Stimulated activated CD8-positive, alpha-beta memory T cell treated with anti-CD3 and anti-CD28 coated beads, Interleukin-2, amount 100 ng/mL, for 1 hour (primary cell): ENCODE results near the gene CHTF18.
A peak's percentile ranks its signal among the peaks of the same experiment; 100 is the strongest.
"Not testable (repeated sequence)": the region's sequence is repeated elsewhere in the genome, so short reads cannot be mapped to it uniquely, and the experiment has no call there.

ENCODE experiments used
- DNase-seq, 2 donors: peaks; one replicate each; pipeline ENCODE4 v3.0.0-alpha.2; 2020; ENCODE audit warnings: low read depth in 2 of 2

CHTF18 gene

GRCh38 chr16:788399-789126, at the start of gene CHTF18:
Gene CHTF18, plus strand, starts transcription at chr16:788620. Its CDS starts 65 bp downstream, at chr16:788685.
- peak; percentile 87 to 94 for DNase-seq

- no peak for DNase-seq
Measured at GRCh38 chr16:739560-740458, 48.6 kb upstream of the CHTF18 start.

GRCh38 chr16:740459-740763, 48.0 kb upstream of the CHTF18 start:
- no peak for DNase-seq

GRCh38 chr16:740764-741505, 47.5 kb upstream of the CHTF18 start, which contains the start of gene CIAO3:
Gene CIAO3, minus strand, starts transcription at chr16:740997. Its CDS starts 12 bp downstream, at chr16:740985.
- DNase-seq = peak; percentile 87 to 88

GRCh38 chr16:741986-742629, 46.3 kb upstream of the CHTF18 start:
- no peak for DNase-seq

GRCh38 chr16:742894-743293, 45.5 kb upstream of the CHTF18 start:
- not testable (repeated sequence) for DNase-seq

GRCh38 chr16:743794-744500, 44.5 kb upstream of the CHTF18 start:
- no peak for DNase-seq

- DNase-seq = no peak
Measured at GRCh38 chr16:745739-746138, 42.7 kb upstream of the CHTF18 start.

- DNase-seq = no peak
Measured at GRCh38 chr16:746637-747036, 41.8 kb upstream of the CHTF18 start.

GRCh38 chr16:747978-748746, 40.3 kb upstream of the CHTF18 start:
- no peak for DNase-seq

- no peak for DNase-seq
Measured at GRCh38 chr16:749010-749409, 39.4 kb upstream of the CHTF18 start.

GRCh38 chr16:750485-750884, 37.9 kb upstream of the CHTF18 start:
- DNase-seq = no peak

GRCh38 chr16:751152-752006, 37.0 kb upstream of the CHTF18 start:
- DNase-seq = no peak

GRCh38 chr16:752007-752312, 36.5 kb upstream of the CHTF18 start:
- no peak for DNase-seq

- not testable (repeated sequence) for DNase-seq
Measured at GRCh38 chr16:754121-754607, 34.3 kb upstream of the CHTF18 start.

- no peak for DNase-seq
Measured at GRCh38 chr16:754656-755055, 33.8 kb upstream of the CHTF18 start.

- DNase-seq = no peak
Measured at GRCh38 chr16:756428-756827, 32.0 kb upstream of the CHTF18 start.

GRCh38 chr16:759110-759910, 29.1 kb upstream of the CHTF18 start:
- no peak for DNase-seq

- DNase-seq = no peak
Measured at GRCh38 chr16:760065-760464, 28.4 kb upstream of the CHTF18 start.
